ENCODE results near the gene ZFP91. TPM values are rescaled to one million over a fixed set of nuclear protein-coding genes. Genes with fewer than 3 reads are reported as not detected.

The ZFP91 gene
- total and polyA plus RNA-seq, 9 of the 15 experiments (the other 6 are each of a cell fraction or from before 2014, with no cell fraction given): 17.6 to 58.3 (median 34.0) TPM

- H3K27me3 ChIP-seq (ENCODE audit: control insufficient read depth in 2 of 2, insufficient read depth in 2 of 2, low read length in 2 of 2): no peaks in the 10 kb centered on the region
- FAIRE-seq (no peak), ATAC-seq (no peak), DNase-seq (ENCODE audit: extremely low read depth in 1 of 4, low spot score in 3 of 4) (no peak)
- no peak overlapping the region for H2AFZ ChIP-seq (ENCODE audit: low read depth, low read length)
- BruUV-seq (replicated peaks): no TSS peak
- H3K9me1 ChIP-seq (ENCODE audit: control insufficient read depth, insufficient read depth, low read length): no peaks in the 10 kb centered on the region
- peaks cover 65% of the 10 kb centered on the region for H3K36me3 ChIP-seq (ENCODE audit: control insufficient read depth, insufficient read depth, low read length)
- no peak overlapping the region for H3K9ac ChIP-seq (ENCODE audit: insufficient read depth in 1 of 2, low read depth in 2 of 2, low read length in 2 of 2)
- no peak overlapping the region for H3K27ac ChIP-seq (ENCODE audit: extremely low read depth, low read depth, low read length)
- peaks cover 11% of the 10 kb centered on the region; the same call in 1 of the 2 replicates for H4K20me1 ChIP-seq (replicated peaks; ENCODE audit: control insufficient read depth, insufficient read depth, low read length)
- intact Hi-C loops (cut with micrococcal nuclease): no loop called here
- in situ Hi-C loops (cut with MboI): no loop called here
- no peak overlapping the region for H3K4me3 ChIP-seq
- ChIA-PET POLR2A (interaction anchor here (0.9 kb wide), 1 partner anchor 32 kb away, joined by 4 read pairs; no protein-coding TSS in a partner anchor), CTCF (ENCODE audit: low intra/inter-chr PET ratio) (no interaction called here)
- H3K79me2 ChIP-seq (ENCODE audit: control insufficient read depth, insufficient read depth, low read length): peaks cover 62% of the 10 kb centered on the region
- no peaks in the 10 kb centered on the region for H3K9me3 ChIP-seq (replicated peaks; ENCODE audit: control insufficient read depth, insufficient read depth, low read depth, low read length)
- WGBS (ENCODE audit: insufficient coverage, low coverage, missing lambda C conversion rate): 93% methylated on average over 6 of the region's 8 CpGs
- H3K4me2 ChIP-seq (ENCODE audit: insufficient read depth, low read length): no peak overlapping the region
- peaks cover 6 to 7% of the 10 kb centered on the region in 2 experiments; a peak in 4 of 5 replicates for H3K4me1 ChIP-seq (replicated peaks in 1 of 2; ENCODE audit: control insufficient read depth in 2 of 2, insufficient read depth in 2 of 2, low read length in 2 of 2)
- TF ChIP-seq ZNF551 (CRISPR knock-in tag; IDR thresholded peaks at IDR 0.05) (no peak), TOE1 (IDR thresholded peaks at IDR 0.05; ENCODE audit: borderline replicate concordance) (no peak), TOE1 (CRISPR knock-in tag; IDR thresholded peaks at IDR 0.05; ENCODE audit: borderline replicate concordance, low read depth) (no peak), POLR3A (IDR thresholded peaks at IDR 0.05; ENCODE audit: borderline replicate concordance, extremely low read depth, insufficient read depth, insufficient read length) (no peak), CHD7 (IDR thresholded peaks at IDR 0.05; ENCODE audit: low read depth, low read length) (no peak), CHD4 (IDR thresholded peaks at IDR 0.05; ENCODE audit: insufficient read depth, insufficient replicate concordance, low read depth, low read length, poor library complexity, severe bottlenecking) (no peak), ZEB2 (IDR thresholded peaks at IDR 0.05) (no peak), MED1 (CRISPR knock-in tag; IDR thresholded peaks at IDR 0.05; ENCODE audit: borderline replicate concordance) (no peak), JUN (IDR thresholded peaks at IDR 0.05; ENCODE audit: borderline replicate concordance, low read depth, low read length) (no peak), JUN (CRISPR knock-in tag; IDR thresholded peaks at IDR 0.05; ENCODE audit: borderline replicate concordance) (no peak), HNRNPUL1 (IDR thresholded peaks at IDR 0.05; ENCODE audit: low read length) (no peak)
Measured at GRCh38 chr11:58609723-58610122, 30.9 kb downstream of the ZFP91 start.

All from K562 (cell line).